H54 (cell line): ENCODE data around the gene TMED4.
A peak's percentile ranks its signal among the peaks of the same experiment; 100 is the strongest.

Experiments used
- DNase-seq: peaks from one replicate; pipeline ENCODE4 v3.0.0; 2011; ENCODE audit warnings: low spot score, mixed read lengths; ENCODE audit not compliant: insufficient read length
- FAIRE-seq: peaks from 3 replicates; lab custom pipeline; 2011; peaks lifted over from hg19 to GRCh38; lab: Jason Lieb, UNC
- POLR2A ChIP-seq: IDR thresholded peaks from 2 replicates; pipeline ENCODE4 v1.6.1; 2011; ENCODE audit warnings: low read depth, mild to moderate bottlenecking, low read length

TMED4 gene

DNA sequence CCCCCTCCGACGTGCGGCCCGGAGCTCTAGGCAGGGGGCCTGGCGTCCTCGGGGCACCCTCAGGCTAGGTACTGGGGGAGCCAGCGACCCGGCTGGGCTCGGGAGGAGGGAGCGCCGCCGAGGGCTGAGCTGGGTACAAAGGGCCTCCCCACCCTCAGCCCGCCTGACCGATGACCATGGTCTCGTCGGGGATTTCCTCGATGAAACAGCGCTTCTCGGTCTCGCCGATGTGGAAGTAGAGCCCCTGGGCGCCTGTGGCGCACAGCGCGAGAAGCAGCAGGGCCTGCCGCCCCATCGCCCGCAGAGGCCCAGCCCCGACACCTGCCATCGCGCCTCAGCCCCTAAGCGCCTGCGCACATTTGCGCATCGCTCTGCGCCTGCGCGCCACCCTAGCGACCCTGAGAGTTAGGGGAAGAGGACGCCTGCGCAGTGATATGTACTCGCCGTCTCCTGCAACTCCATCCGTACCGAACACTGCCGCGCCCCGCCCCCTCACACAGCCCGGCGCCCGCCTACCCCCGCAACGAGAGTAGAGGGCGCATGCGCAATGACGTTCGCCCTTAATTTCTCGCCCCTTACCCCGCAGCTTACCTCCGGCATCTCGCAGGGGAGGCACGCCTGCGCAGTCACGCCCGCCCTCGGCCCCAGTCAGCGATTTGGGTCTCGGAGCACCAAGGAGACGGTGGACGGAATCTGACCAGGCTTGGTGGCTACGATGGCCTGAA is at the start of gene TMED4:
TMED4 (minus strand) TSS at position 353 of the 725 bp plus-strand sequence; CDS start at position 328, 25 bp downstream.
- DNase-seq (peak; percentile 99), FAIRE-seq (peak; percentile 68)
- peak; percentile 96 for TF ChIP-seq POLR2A

DNA sequence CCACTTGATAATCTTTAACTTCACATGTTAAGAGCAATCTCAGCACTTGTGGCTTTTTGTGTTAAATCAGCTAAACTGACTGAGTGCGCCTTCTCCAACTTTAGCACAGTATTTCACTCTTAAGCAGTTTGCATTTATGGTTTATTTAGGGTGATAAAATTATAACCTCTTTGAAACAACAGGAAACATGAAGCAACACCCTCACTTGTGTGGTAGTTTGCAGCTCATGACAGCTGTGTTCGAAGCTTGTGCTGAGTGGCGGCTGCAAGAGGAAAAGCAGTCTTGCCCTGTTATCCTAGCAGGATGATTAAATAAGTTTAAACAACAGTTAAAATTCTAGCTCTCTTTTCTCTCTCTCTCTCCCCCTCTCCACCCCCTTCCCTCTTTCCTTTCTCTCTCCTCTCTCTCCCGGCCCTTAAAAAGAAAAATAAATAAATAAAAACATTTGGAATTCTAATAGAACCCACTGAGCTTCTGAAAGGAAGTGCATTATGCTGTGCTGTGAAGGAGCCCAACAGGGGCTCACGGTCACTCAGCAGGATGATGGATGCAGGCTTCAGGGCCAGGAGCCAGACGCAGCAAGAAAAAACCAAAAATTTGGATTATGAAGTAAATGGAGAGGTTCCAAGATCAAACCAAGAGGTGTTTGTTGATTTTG is 49.6 kb upstream of the TMED4 start:
- TF ChIP-seq POLR2A: no peak
- DNase-seq (no peak), FAIRE-seq (no peak)

DNA sequence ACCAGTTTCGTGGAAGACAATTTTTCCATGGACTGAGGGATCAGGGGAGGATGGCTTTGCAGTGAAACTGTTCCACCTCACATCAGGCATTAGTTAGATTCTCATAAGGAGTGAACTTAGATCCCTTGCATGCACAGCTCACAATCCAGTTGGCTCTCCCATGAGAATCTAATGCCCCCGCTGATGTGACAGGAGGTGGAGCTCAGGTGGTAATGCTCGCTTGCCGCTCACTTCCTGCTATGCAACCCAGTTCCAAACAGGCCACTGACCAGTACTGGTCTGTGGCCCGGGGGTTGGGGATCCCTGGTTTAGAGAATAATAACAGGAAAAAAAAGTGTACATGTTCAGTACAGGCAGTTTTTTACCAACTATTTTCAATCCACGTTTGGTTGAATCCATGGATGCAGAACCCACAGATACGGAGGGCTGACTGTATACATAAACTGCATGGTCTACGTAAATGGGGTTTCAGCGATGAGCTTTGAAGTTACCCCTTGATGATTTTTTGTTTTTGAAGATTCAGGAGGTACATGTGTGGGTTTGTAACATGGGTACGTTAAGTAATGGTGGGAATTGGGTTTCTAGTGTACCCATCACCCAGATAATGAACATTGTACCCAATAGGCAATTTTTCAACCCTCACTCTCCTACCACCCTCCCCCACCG is 48.9 kb upstream of the TMED4 start:
- FAIRE-seq: no peak
- DNase-seq: no peak
- TF ChIP-seq POLR2A: no peak

DNA sequence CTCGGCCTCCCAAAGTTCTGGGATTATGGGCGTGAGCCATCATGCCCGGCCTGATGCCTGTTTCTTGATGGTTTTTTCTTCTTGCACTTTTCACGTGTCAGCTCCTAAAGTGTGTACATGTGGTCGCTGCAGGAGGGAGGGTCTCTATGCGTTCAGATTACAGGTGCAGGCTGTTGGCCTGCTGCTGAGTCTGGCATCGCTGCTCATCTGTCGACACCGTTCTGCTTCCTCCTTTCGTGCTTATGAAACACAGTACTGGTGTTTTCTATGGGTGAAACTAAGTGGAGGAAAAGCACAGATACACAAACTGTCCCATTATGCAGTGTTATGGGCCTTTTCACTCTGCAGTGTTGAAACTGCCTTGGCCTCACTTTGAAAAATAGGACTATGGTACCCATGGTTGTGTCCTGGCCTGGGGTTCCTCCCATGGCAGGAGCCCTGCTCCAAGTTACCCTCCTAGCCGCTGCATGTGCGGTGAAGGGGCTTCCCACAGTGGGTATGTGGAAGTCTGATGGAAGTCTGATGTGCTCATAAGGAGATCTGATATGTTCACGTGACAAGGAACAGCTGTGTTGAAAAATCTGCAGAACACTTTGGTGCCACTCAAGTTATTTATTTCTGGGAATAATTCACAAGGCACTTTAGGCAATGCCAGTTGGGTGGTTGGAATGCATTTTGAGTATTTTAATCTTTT is 47.9 kb upstream of the TMED4 start:
- DNase-seq (no peak), FAIRE-seq (no peak)

DNA sequence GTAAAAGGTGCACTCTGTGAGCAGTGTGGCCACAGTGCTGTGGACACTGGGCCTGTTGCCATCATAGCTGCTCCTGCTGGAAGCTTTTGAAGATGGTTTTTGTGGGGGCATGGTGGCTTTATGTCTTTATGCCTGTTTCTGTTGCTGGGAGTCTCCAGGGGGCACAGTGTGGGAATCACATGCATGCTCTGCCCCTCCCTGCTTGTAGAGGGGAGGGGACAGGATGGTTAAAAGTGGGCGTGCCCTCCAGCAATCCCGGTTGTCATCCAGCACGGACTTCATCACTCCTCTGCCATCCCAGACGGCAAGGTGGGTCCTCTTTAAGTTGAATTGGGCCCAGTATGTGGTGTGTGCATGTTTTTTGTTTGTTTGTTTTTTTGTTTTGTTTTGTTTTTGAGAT is 44.6 kb upstream of the TMED4 start:
- no peak for FAIRE-seq
- TF ChIP-seq POLR2A: no peak
- DNase-seq: no peak

More for the DNA sequence above, 47.9 kb upstream of the TMED4 start:
- no peak for TF ChIP-seq POLR2A

DNA sequence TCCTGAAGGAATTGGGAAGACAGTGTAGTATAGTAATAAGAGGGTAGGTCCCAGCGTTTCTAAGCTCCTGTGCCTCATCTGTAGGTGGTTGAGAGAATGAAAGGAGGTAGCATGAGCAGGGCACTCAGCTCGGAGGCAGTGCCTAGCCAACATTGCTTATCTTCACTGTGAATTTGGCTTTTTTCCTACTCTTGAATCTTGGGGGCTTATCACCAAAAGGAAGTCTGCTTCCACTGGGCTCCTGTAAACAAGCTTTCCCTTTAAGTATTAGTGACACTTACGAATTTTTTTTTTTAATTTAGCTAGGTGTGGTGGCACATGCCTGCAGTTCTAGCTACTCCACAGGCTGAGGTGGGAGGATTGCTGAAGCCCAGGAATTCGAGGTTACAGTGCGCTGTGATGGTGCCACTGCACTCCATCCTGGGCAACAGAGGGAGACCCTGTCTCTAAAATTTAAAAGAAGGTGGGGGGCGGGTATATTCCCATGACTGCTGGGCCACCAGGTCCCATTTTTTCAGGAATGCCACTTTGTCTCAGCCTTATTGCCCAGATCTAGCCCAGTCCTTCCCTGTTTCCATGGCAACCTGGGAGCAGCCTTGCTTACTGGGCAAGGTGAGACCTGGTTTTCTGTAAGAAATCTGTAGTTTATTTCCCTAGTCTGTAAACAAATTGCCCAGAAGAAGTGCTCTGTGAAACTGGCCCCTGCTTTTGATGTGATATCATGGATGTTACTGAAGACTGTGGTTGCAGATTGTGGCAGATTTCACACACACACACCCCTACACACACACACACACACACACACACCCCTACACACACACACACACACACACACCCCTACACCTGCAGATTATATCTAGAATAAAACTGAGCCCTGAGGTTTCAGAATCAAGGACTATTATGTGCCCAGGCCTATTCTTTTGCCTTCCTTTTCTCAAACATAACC is 43.8 kb upstream of the TMED4 start:
- DNase-seq (no peak), FAIRE-seq (no peak)
- TF ChIP-seq POLR2A: no peak

DNA sequence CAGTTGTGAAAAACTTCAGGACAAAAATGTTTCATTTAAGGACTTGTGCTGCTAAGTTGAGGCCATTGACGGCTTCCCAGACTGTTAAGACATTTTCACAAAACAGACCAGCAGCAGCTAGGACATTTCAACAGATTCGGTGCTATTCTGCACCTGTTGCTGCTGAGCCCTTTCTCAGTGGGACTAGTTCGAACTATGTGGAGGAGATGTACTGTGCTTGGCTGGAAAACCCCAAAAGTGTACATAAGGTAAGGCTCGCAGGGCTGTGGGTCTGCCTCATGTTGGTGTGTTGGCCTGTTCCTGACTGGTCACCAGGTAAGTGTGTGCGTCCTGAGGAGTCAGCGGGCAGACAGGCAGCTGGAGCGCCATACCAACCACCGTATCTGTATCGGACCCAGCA is 42.3 kb upstream of the TMED4 start:
- DNase-seq (no peak), FAIRE-seq (no peak)
- no peak for TF ChIP-seq POLR2A

DNA sequence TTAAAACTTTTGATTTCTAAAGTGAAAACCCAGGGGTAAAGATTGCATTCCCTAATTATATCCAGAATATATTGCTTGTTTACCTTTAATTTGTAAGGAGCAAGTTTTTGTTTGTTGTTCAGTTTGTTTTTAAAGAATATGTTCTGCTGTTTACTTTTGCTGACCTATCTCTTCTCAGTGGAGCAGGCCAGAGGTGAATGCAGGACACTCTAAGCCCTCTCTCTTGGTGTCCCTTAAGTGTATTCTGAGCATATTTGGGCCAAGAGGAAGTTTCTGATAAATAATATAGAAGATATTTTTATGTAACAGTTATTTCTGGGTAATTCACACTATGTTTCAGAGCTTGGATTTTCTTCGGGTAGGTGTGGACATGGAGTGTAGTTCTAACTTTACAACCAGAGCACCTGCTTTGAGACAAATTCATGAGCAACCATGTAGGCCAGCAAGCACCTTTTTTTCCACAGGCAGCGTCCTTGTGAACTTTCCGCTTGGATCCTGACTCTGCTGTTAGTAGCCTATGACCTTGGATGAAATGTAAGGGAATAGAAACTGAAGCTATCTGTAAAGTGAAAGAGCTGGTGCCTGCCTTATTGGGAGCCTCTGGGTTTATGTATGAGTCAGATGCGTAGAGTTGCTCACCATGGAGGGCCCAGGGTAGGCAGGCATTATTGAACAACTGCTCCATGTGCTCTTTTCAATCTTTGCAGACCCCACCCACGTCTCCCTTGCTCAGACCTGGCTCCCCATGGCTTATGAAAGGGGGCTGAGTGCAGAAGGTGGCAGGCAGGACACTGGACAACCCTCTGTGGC is 40.5 kb upstream of the TMED4 start:
- TF ChIP-seq POLR2A: no peak
- peak; percentile 27 for DNase-seq
- no peak for FAIRE-seq

DNA sequence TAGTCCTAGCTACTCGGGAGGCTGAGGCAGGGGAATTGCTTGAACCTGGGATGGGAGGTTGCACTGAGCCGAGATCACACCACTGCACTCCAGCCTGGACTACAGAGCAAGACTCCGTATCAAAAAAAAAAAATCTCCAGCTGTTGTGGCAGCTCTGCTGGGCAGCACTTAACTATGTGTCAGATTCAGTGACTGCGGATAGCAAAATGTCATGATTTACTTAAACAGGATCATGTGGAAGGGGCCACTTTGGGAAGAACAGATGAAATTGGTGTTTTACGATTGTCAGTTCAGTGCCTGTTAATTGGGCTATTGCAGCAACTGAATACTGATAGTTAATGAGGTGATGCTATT is 39.7 kb upstream of the TMED4 start:
- no peak for DNase-seq
- no peak for FAIRE-seq
- no peak for TF ChIP-seq POLR2A

DNA sequence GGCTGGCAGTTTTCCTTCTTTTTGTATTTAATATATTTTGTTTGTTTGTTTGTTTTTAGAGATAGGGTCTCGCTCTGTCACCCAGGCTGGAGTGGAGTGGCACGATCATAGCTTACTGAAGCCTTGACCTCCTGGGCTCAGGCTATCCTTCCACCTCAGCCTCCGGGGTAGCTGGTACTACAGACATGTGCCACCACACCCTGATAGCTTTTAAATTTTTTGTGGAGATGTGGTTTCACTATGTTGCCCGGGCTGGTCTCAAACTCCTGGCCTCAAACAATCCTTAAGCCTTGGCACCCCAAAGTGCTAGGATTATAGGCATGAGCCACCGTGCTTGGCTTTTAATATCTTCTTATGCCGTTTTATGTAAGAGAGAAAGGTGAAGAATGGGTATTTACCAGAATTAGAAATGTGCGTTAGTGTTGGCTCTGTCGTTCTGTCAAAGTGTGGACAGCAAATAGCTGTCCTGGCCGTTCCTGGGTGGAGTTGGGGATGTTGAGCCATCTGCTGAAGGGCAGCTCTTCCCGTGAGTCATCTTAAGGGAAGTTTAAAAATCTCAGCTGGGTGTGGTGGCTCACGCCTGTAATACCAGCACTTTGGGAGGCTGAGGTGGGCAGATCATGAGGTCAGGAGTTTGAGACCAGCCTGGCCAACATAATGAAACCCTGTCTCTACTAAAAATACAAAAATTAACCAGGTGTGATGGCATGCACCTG is 39.2 kb upstream of the TMED4 start:
- FAIRE-seq (no peak), DNase-seq (peak; percentile 45)
- TF ChIP-seq POLR2A: no peak

DNA sequence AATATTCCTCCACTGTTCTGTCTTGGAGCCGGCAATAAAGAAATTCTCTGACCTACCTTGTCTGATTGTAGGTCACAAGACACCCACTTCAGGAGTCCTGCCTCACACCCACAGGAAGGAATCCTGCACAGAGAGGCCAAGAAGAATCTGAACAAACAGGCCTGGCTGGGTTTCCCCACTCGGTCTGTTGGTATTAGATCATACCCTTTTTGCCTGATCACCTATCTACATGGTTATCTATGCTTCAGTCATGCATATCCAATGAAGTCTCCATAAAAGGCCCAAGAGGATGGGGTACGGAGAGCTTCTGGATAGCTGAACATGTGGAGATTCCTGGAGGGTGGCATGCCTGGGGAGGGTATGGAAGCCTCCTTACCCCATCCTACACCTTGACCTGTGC is 36.7 kb upstream of the TMED4 start:
- FAIRE-seq (no peak), DNase-seq (no peak)

DNA sequence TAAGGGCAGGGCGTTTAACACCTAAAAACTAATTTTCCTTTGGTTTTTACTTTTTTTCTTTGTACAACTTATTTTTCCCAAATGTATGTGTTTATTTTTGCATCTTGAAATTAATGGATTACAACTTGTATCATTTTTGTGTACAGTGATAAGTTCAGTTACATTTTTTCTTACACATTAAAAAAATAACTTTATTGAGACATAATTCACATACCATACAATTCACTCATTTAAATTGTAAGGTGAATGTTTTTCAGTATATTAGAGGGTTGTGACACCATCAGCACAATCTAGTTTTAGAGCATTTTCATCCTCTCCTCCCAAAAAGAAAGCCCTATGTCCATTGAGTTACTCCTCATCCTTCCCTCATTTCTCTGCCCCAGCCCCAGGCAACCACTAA is 36.0 kb upstream of the TMED4 start:
- no peak for FAIRE-seq
- no peak for DNase-seq
- no peak for TF ChIP-seq POLR2A

More for the DNA sequence above, 36.7 kb upstream of the TMED4 start:
- TF ChIP-seq POLR2A: no peak
